Measurements from ENCODE around the gene ANKFN1.

The ANKFN1 gene, protein sequence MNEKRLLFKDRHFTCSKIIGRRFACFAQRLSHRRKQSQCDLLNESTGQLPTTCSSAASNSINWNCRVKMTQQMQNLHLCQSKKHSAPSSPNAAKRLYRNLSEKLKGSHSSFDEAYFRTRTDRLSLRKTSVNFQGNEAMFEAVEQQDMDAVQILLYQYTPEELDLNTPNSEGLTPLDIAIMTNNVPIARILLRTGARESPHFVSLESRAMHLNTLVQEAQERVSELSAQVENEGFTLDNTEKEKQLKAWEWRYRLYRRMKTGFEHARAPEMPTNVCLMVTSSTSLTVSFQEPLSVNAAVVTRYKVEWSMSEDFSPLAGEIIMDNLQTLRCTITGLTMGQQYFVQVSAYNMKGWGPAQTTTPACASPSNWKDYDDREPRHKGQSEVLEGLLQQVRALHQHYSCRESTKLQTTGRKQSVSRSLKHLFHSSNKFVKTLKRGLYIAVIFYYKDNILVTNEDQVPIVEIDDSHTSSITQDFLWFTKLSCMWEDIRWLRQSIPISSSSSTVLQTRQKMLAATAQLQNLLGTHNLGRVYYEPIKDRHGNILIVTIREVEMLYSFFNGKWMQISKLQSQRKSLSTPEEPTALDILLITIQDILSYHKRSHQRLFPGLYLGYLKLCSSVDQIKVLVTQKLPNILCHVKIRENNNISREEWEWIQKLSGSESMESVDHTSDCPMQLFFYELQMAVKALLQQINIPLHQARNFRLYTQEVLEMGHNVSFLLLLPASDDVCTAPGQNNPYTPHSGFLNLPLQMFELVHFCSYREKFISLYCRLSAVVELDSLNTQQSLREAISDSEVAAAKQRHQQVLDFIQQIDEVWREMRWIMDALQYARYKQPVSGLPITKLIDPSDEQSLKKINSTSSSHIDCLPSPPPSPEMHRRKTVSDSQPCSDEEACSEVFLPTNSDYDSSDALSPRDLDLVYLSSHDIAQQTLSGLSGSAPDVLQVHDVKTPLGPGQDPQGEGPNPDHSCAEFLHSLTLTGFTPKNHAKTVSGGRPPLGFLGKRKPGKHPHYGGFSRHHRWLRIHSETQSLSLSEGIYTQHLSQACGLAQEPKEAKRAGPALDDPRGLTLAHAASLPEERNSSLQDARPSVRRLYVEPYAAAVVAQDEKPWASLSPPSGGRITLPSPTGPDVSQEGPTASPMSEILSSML

GRCh38 chr17:56152874-56153602, at the start of gene ANKFN1:
TSS of gene ANKFN1 (plus strand) at chr17:56153475. CDS start at chr17:56212668, 59,193 bp downstream.
- no peak within 1 kb of the TSS for H3K4me3 ChIP-seq
- H3K27me3 ChIP-seq, result no peaks in the 10 kb centered on the region
- no peak for DNase-seq
- H3K36me3 ChIP-seq, result no peaks in the 10 kb centered on the region
- H3K27ac ChIP-seq, result no peak within 1 kb of the TSS
- no peaks in the 10 kb centered on the region for H3K9me3 ChIP-seq
- intact Hi-C loops (cut with DNase I; ENCODE audit: low total_unique reads), result no loop called here
- no peaks in the 10 kb centered on the region for H3K4me1 ChIP-seq
- TF ChIP-seq CTCF (IDR thresholded peaks at IDR 0.05), result no peak

DNA sequence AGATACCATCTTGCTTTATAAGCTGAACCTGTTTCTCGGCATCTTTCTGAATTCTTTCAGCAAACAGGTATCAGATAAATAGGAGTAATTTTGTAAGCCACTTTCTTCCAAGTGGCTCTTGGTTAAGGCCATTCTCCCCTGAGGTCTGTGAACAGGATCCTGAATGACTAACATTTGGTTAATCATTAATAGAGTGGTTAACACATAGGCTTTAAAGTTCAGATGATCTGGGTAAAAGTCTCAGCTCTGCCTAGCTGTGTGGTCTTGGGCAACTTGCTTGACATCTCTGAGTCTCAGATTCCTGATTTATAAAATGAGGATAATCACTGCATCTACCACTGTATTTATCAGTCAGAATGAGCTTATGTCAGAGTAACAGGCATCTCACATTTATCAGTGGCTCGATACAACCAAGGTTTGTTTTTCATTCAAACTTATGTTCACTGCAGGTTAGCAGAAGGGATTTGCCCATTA, 44.4 kb upstream of the ANKFN1 start:
- no peak overlapping the region for H3K27ac ChIP-seq
- H3K9me3 ChIP-seq, result no peaks in the 10 kb centered on the region
- H3K36me3 ChIP-seq, result no peaks in the 10 kb centered on the region
- no peak for DNase-seq
- no peak overlapping the region for H3K4me3 ChIP-seq
- no peaks in the 10 kb centered on the region for H3K4me1 ChIP-seq
- no peak for TF ChIP-seq CTCF (IDR thresholded peaks at IDR 0.05)
- H3K27me3 ChIP-seq, result no peaks in the 10 kb centered on the region
- intact Hi-C loops (cut with DNase I; ENCODE audit: low total_unique reads), result no loop called here

- intact Hi-C loops (cut with DNase I; ENCODE audit: low total_unique reads), result no loop called here
- no peaks in the 10 kb centered on the region for H3K27me3 ChIP-seq
- no peak overlapping the region for H3K27ac ChIP-seq
- H3K9me3 ChIP-seq, result no peaks in the 10 kb centered on the region
- no peaks in the 10 kb centered on the region for H3K36me3 ChIP-seq
- DNase-seq, result no peak
- no peak for TF ChIP-seq CTCF (IDR thresholded peaks at IDR 0.05)
- H3K4me3 ChIP-seq, result no peak overlapping the region
- H3K4me1 ChIP-seq, result no peaks in the 10 kb centered on the region
Observed at GRCh38 chr17:56109836-56110235, 43.4 kb upstream of the ANKFN1 start.

- Histone ChIP-seq H3K27ac (no peak overlapping the region), H3K36me3 (no peaks in the 10 kb centered on the region), H3K27me3 (no peaks in the 10 kb centered on the region), H3K4me3 (no peak overlapping the region), H3K4me1 (no peaks in the 10 kb centered on the region), H3K9me3 (no peaks in the 10 kb centered on the region)
- intact Hi-C loops (cut with DNase I; ENCODE audit: low total_unique reads), result no loop called here
- no peak for DNase-seq
- no peak for TF ChIP-seq CTCF (IDR thresholded peaks at IDR 0.05)
Observed at GRCh38 chr17:56110463-56111135, 42.7 kb upstream of the ANKFN1 start.

Data from tibial artery (tissue), 4 donors.